Measurements from ENCODE around the gene JPH2.
A peak's percentile ranks its signal among the peaks of the same experiment; 100 is the strongest.

Gene JPH2

GRCh38 chr20:44084439-44084838 is 102.5 kb downstream of the JPH2 start:
- no peak for DNase-seq
- H3K36me3 ChIP-seq (replicated peaks), result no peaks in the 10 kb centered on the region
- H3K27ac ChIP-seq, result no peak overlapping the region
- no peak overlapping the region for H3K4me3 ChIP-seq (ENCODE audit: low read depth, low read length)
- no peaks in the 10 kb centered on the region for H3K27me3 ChIP-seq (replicated peaks)
- TF ChIP-seq CTCF (IDR thresholded peaks at IDR 0.05; ENCODE audit: low read depth, low read length, missing control alignments), result no peak
- in situ Hi-C loops (cut with HindIII; ENCODE audit: low pct_ligation_motif_present, low sequenced_read_pairs), result no loop called here

- TF ChIP-seq CTCF (IDR thresholded peaks at IDR 0.05; ENCODE audit: low read depth, low read length, missing control alignments), result no peak
- Histone ChIP-seq H3K27ac (no peak overlapping the region), H3K27me3 (replicated peaks) (no peaks in the 10 kb centered on the region), H3K36me3 (replicated peaks) (no peaks in the 10 kb centered on the region), H3K4me3 (ENCODE audit: low read depth, low read length) (no peak overlapping the region)
- no peak for DNase-seq
- in situ Hi-C loops (cut with HindIII; ENCODE audit: low pct_ligation_motif_present, low sequenced_read_pairs), result no loop called here
Observed at GRCh38 chr20:44083220-44083933, 103.6 kb downstream of the JPH2 start.

GRCh38 chr20:44081888-44082287 is 105.1 kb downstream of the JPH2 start:
- Histone ChIP-seq H3K27me3 (replicated peaks) (no peaks in the 10 kb centered on the region), H3K4me3 (ENCODE audit: low read depth, low read length) (no peak overlapping the region), H3K36me3 (replicated peaks) (no peaks in the 10 kb centered on the region), H3K27ac (no peak overlapping the region)
- TF ChIP-seq CTCF (IDR thresholded peaks at IDR 0.05; ENCODE audit: low read depth, low read length, missing control alignments), result no peak
- in situ Hi-C loops (cut with HindIII; ENCODE audit: low pct_ligation_motif_present, low sequenced_read_pairs), result no loop called here
- DNase-seq, result no peak

- TF ChIP-seq CTCF (IDR thresholded peaks at IDR 0.05; ENCODE audit: low read depth, low read length, missing control alignments), result no peak
- Histone ChIP-seq H3K36me3 (replicated peaks) (no peaks in the 10 kb centered on the region), H3K27ac (no peak overlapping the region), H3K27me3 (replicated peaks) (no peaks in the 10 kb centered on the region), H3K4me3 (ENCODE audit: low read depth, low read length) (no peak overlapping the region)
- in situ Hi-C loops (cut with HindIII; ENCODE audit: low pct_ligation_motif_present, low sequenced_read_pairs), result no loop called here
- DNase-seq, result no peak
Observed at GRCh38 chr20:44081476-44081875, 105.5 kb downstream of the JPH2 start.

- Histone ChIP-seq H3K27me3 (replicated peaks) (no peaks in the 10 kb centered on the region), H3K36me3 (replicated peaks) (no peaks in the 10 kb centered on the region), H3K4me3 (ENCODE audit: low read depth, low read length) (no peak overlapping the region), H3K27ac (no peak overlapping the region)
- peak; percentile 97 for TF ChIP-seq CTCF (IDR thresholded peaks at IDR 0.05; ENCODE audit: low read depth, low read length, missing control alignments)
- in situ Hi-C loops (cut with HindIII; ENCODE audit: low pct_ligation_motif_present, low sequenced_read_pairs), result no loop called here
- peak; percentile 75 for DNase-seq
Observed at GRCh38 chr20:44080646-44081267, 106.2 kb downstream of the JPH2 start.
